GM10266 (cell line): ENCODE results near the gene LARP6.
"Not testable (repeated sequence)": the region's sequence is repeated elsewhere in the genome, so short reads cannot be mapped to it uniquely, and the experiment has no call there.

ENCODE experiments used
- DNase-seq: peaks from one replicate; pipeline ENCODE4 v3.0.0; 2012; ENCODE audit errors: extremely low spot score
- CTCF ChIP-seq: IDR thresholded peaks from 2 replicates; pipeline ENCODE4 v1.5.1; 2012; ENCODE audit warnings: mild to moderate bottlenecking, low read depth; ENCODE audit not compliant: control insufficient read depth, insufficient read depth; ENCODE audit errors: missing control alignments

The LARP6 gene

DNA sequence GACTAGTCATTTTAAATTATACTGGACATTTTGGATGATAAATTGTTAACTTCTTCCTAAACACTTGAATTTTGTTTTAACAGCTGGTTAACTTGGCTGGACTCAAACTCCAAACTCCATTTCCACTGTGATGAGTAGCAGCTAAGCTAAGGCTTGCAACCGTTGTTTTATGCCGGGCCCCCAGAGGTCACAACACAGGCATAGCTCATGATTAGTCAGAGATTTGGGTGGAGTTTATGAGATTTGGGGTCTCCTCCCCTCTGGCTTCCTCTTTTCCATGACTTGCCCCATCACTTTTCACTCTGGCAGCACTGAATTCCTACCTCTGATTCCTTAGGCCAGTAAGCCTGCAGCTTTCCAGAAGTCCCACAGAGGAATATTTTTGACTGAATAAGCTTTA lies 25.4 kb upstream of the LARP6 start:
- no peak for TF ChIP-seq CTCF
- DNase-seq, result no peak

- TF ChIP-seq CTCF, result no peak
These were observed 22.7 kb upstream of the LARP6 start for GRCh38 chr15:70876683-70877082.

DNA sequence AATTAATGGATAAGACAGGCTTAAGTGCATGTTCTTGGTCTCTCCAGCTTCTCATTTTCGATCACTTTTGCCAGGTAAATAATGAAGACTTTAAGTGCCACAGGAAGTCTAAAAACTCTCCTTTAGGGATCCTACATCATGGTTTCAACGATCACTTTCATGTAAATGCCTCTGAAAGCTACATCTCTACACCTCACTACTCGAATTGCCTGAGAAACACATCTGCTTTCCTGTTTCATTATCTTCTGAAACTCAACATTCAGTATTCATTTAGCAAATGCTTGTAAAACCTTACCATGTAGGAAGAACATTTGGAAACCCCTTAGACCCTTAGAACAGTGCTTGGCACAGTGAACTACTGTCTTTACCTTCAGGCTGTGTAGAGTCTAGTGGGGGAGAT lies 22.1 kb upstream of the LARP6 start:
- no peak for TF ChIP-seq CTCF
- no peak for DNase-seq

More at GRCh38 chr15:70876683-70877082, 22.7 kb upstream of the LARP6 start:
- no peak for DNase-seq

DNA sequence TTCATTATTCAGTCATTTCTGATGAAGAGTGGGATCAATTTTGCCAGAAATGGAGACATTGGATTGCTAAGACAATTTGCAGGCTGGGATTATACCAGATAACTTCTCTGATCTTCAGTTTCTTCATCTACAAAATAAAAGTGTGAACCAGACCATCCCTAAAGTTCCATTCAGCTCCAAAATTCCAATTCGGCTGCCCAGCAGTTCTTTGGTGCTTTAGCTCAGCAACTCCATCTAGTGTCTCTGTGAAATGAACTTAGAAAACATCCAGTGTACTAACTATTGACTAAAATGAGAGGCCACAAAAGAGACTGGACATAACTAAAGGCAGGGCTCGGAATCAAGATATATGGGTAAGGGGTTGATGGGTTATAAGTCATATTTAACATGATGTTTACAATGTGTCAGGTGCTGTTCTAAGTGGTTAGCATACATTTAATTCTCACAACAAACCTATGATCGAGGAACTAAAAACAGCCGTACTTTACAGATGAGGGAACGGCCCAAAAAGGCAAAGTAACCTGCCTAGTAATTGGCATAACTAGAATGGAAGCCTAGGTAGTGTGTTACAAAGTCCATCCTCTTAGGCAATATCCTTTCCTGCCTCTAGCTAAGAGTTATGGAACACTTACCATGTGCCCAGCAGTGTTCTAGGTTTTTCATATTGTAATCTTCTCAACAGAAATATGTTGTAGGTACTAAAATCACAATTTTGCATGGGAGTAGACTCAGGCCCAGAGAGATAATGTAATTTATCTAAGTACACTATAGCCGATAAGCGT lies 21.2 kb upstream of the LARP6 start:
- peak; percentile 43 for TF ChIP-seq CTCF
- DNase-seq, result peak; percentile 48

GRCh38 chr15:70873232-70874054 lies 19.5 kb upstream of the LARP6 start:
- no peak for TF ChIP-seq CTCF
- no peak for DNase-seq

GRCh38 chr15:70871490-70871889 lies 17.5 kb upstream of the LARP6 start:
- not testable (repeated sequence) for DNase-seq

DNA sequence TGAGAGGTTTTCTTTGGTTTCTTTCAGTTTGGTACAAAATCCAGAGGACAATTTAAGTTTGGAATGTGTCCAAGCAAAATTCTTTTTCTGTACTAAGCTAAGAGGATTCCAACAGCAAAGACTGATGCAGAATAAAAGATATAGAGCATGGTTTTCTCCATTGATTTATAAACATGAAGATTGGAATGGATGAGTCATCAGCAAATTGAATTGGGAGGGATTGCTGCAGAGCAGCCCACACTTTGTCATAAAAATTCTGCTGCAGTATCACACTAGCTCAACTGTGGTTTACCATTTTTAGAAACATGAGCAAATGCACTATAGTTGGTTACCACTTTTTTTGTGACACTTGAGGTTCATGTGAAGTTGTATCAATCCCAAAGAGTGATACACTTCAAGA lies 16.1 kb upstream of the LARP6 start:
- TF ChIP-seq CTCF, result no peak
- peak; percentile 61 for DNase-seq
